Activated naive CD8-positive, alpha-beta T cell treated with anti-CD3 and anti-CD28 coated beads, Interleukin-2, amount 10 ng/mL, durations not matched to agents 7 days and 5 days (primary cell): Measurements from ENCODE around the gene CTXN1. TPM values are rescaled to one million over a fixed set of nuclear protein-coding genes. Genes with fewer than 3 reads are reported as not detected.
"Not testable (repeated sequence)": the region's sequence is repeated elsewhere in the genome, so short reads cannot be mapped to it uniquely, and the experiment has no call there.

Source experiments
- ATAC-seq: fragments of 150-1000 bp; cut with Tn5 transposase; one replicate; pipeline ENCODE4 v1.10.0; 2021; ENCODE audit warnings: low read depth, moderate library complexity
- POLR2A ChIA-PET: fragments of 350-600 bp; sonication (Branson Sonifier 250); formaldehyde crosslinking; loops from one replicate; lab custom pipeline; 2021; ENCODE audit warnings: antibody characterized with exemption; lab: Charles Lee
- DNase-seq: peaks from one replicate; pipeline ENCODE4 v3.0.0; 2021
- H3K27ac Mint-ChIP-seq: one replicate; pipeline ENCODE4 v1.8.0; 2022; ENCODE audit warnings: mild to moderate bottlenecking, mixed read lengths
- H3K27me3 Mint-ChIP-seq: one replicate; pipeline ENCODE4 v1.8.0; 2022; ENCODE audit warnings: mild to moderate bottlenecking, moderate library complexity, mixed read lengths
- H3K36me3 Mint-ChIP-seq: one replicate; pipeline ENCODE4 v1.8.0; 2021; ENCODE audit warnings: mild to moderate bottlenecking, mixed read lengths
- H3K4me1 Mint-ChIP-seq: one replicate; pipeline ENCODE4 v1.8.0; 2021; ENCODE audit warnings: mixed read lengths
- H3K4me3 Mint-ChIP-seq: one replicate; pipeline ENCODE4 v1.8.0; 2022; ENCODE audit warnings: mild to moderate bottlenecking, moderate library complexity, mixed read lengths
- H3K9me3 Mint-ChIP-seq: one replicate; pipeline ENCODE4 v1.8.0; 2021; ENCODE audit warnings: mixed read lengths
- total RNA-seq, 2 experiments: library from RNA; stranded (reverse); gene quantifications; one replicate each; pipeline ENCODE4 v1.2.3, GENCODE V29; 2021

The CTXN1 gene
- total RNA-seq, 2 experiments from 2014 or later: not detected

GRCh38 chr19:7962644-7963268 lies 36.8 kb upstream of the CTXN1 start:
- no peak overlapping the region for H3K4me3 Mint-ChIP-seq
- peaks cover 9% of the 10 kb centered on the region for H3K4me1 Mint-ChIP-seq
- no peak for ATAC-seq
- H3K9me3 Mint-ChIP-seq: no peaks in the 10 kb centered on the region
- H3K27me3 Mint-ChIP-seq: no peaks in the 10 kb centered on the region
- DNase-seq: no peak
- H3K36me3 Mint-ChIP-seq: peaks cover 9% of the 10 kb centered on the region
- POLR2A ChIA-PET: no interaction called here
- no peak overlapping the region for H3K27ac Mint-ChIP-seq

DNA sequence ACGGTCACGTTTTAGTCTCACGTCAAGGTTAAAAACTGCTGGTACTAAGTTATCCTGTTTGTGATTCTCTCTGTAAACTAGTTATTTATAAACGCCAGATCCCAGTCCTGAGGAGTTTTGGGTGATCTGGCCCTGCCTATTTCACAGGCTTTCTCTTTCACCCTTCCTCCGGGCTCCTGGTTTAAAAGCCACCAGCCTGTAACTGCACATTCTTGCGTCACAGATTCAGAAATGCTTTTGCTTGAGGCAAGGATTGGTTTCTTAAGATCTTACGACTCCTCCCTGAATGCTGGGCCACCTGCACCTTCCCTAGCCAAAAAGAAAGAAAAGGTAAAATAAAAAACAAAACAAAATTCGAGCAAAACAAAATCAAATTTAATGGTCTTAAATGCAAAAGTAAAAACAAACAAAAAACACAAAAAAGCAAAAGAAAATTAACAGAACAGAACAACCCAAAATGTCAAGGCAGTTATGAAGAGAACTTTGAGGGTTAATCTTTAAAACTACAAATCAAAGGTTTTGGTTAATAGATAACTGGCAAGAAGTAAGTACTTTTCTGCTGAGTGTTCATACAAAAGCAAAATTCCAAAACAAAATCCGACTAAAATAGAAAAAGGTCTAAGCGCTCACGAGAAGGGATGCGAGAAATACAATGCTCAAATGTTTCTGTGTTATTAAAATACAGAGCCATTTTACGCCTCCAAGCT lies 36.1 kb upstream of the CTXN1 start:
- Mint-ChIP-seq H3K9me3 (no peaks in the 10 kb centered on the region), H3K4me1 (peaks cover 7% of the 10 kb centered on the region), H3K27ac (no peak overlapping the region), H3K27me3 (no peaks in the 10 kb centered on the region), H3K36me3 (peaks cover 5% of the 10 kb centered on the region), H3K4me3 (no peak overlapping the region)
- ATAC-seq (no peak), DNase-seq (no peak)
- POLR2A ChIA-PET: no interaction called here

DNA sequence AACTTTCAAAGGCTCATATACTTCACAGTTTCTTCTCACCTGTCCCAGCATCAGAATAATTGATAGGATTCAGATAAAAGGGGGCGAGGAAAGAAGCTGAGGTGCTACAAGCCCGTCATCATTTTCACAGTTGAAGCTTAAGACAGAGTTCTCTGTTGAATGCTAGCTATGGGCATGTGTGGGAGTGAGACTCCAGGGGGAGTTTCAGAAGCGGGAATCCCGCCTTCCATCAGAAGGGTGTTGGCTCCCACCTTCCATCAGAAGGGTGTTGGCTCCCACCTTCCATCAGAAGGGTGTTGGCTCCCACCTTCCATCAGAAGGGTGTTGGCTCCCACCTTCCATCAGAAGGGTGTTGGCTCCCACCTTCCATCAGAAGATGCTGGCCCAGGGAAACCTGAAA lies 35.1 kb upstream of the CTXN1 start:
- H3K4me3 Mint-ChIP-seq, H3K9me3 Mint-ChIP-seq, ATAC-seq, H3K4me1 Mint-ChIP-seq, DNase-seq, H3K27ac Mint-ChIP-seq, H3K27me3 Mint-ChIP-seq, H3K36me3 Mint-ChIP-seq, POLR2A ChIA-PET: not testable (repeated sequence)

GRCh38 chr19:7959211-7959610 lies 33.3 kb upstream of the CTXN1 start:
- POLR2A ChIA-PET: no interaction called here
- no peaks in the 10 kb centered on the region for H3K9me3 Mint-ChIP-seq
- H3K4me3 Mint-ChIP-seq: no peak overlapping the region
- H3K4me1 Mint-ChIP-seq: no peaks in the 10 kb centered on the region
- H3K27ac Mint-ChIP-seq: no peak overlapping the region
- DNase-seq (no peak), ATAC-seq (no peak)
- no peaks in the 10 kb centered on the region for H3K27me3 Mint-ChIP-seq
- H3K36me3 Mint-ChIP-seq: peaks cover 2% of the 10 kb centered on the region

DNA sequence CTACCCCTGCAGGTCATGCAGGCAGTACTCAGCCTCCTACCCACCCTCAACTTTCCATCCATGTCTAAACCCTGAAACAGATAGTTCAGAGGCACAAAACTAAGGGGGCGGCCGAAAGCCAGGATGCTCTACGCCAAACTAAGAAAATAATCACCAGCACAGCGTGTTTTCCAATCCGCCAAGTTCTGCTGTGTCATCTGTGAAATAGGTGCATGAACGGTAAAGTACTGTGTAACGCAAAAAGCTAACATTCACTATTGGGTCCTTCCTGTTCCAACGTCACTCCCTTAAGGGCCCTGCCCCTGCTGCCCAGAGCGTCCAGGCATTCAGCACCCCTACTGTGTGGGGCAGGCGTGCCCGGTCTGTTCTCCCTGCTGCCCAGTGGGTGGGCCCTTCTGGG lies 29.8 kb upstream of the CTXN1 start:
- POLR2A ChIA-PET: no interaction called here
- H3K4me1 Mint-ChIP-seq: no peaks in the 10 kb centered on the region
- no peak overlapping the region for H3K27ac Mint-ChIP-seq
- no peaks in the 10 kb centered on the region for H3K9me3 Mint-ChIP-seq
- no peak overlapping the region for H3K4me3 Mint-ChIP-seq
- no peak for DNase-seq
- no peak for ATAC-seq
- H3K36me3 Mint-ChIP-seq: no peaks in the 10 kb centered on the region
- H3K27me3 Mint-ChIP-seq: no peaks in the 10 kb centered on the region

DNA sequence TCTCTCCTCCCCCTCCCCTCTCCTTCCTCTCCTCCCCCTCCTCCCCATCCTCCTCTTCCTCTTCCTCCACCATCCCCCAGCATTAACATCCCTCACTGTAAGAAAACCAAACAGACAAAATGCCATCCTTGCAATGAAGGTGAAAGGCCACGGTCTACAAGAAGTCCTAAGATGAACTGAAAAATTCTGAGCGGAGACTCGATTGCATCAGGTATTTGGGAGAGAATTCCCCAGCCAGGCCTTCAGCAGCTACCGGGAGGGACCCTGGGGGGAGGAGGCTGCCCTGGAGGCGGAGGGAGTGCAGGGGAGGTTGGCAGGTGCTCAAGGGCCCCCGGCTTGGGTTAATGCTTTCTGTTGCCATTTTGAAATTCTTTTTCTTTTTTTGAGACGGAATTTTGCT lies 27.6 kb upstream of the CTXN1 start:
- H3K9me3 Mint-ChIP-seq: no peaks in the 10 kb centered on the region
- no peak for ATAC-seq
- no peaks in the 10 kb centered on the region for H3K4me1 Mint-ChIP-seq
- H3K27me3 Mint-ChIP-seq: no peaks in the 10 kb centered on the region
- no peak overlapping the region for H3K4me3 Mint-ChIP-seq
- DNase-seq: no peak
- no peaks in the 10 kb centered on the region for H3K36me3 Mint-ChIP-seq
- H3K27ac Mint-ChIP-seq: no peak overlapping the region
- POLR2A ChIA-PET: no interaction called here

- no peak for ATAC-seq
- no peaks in the 10 kb centered on the region for H3K9me3 Mint-ChIP-seq
These were observed 27.1 kb upstream of the CTXN1 start for GRCh38 chr19:7953060-7953459.

DNA sequence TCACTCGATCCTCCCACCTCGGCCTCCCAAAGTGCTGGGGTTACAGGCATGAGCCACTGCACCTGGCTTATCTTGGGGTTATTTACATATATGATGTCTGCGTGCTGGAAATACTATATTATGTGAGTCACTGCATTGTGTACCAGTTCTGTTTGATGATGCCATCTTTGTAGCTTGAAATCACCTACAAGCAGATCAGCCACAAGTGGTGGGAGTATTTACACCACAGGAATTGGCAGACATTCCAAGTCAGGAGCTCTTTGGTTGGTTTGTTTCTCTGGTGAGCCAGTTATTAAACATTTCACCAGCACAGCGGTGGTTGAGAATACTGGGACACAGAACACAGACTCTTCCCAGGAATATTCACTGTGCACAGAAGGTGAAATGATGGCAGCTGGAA lies 22.0 kb upstream of the CTXN1 start:
- Mint-ChIP-seq H3K27ac (no peak overlapping the region), H3K9me3 (no peaks in the 10 kb centered on the region), H3K36me3 (no peaks in the 10 kb centered on the region), H3K4me3 (no peak overlapping the region), H3K4me1 (peaks cover 10% of the 10 kb centered on the region), H3K27me3 (no peaks in the 10 kb centered on the region)
- no peak for ATAC-seq
- DNase-seq: no peak
- POLR2A ChIA-PET: interaction anchor here (0.5 to 0.7 kb wide), 2 partner anchors 57 to 267 kb away, joined by 3 to 4 read pairs; partner anchors contain the start of gene TRAPPC5

More at GRCh38 chr19:7953060-7953459, 27.1 kb upstream of the CTXN1 start:
- Mint-ChIP-seq H3K4me1 (no peaks in the 10 kb centered on the region), H3K27ac (no peak overlapping the region), H3K27me3 (no peaks in the 10 kb centered on the region), H3K4me3 (no peak overlapping the region), H3K36me3 (no peaks in the 10 kb centered on the region)
- DNase-seq: no peak
- POLR2A ChIA-PET: no interaction called here

GRCh38 chr19:7944177-7944761 lies 18.3 kb upstream of the CTXN1 start:
- H3K27me3 Mint-ChIP-seq: no peaks in the 10 kb centered on the region
- peak overlapping the region; percentile 89 for H3K27ac Mint-ChIP-seq
- H3K4me1 Mint-ChIP-seq: peaks cover 17% of the 10 kb centered on the region
- DNase-seq: peak; percentile 83
- peak overlapping the region; percentile 87 for H3K4me3 Mint-ChIP-seq
- peak; percentile 37 for ATAC-seq
- POLR2A ChIA-PET: interaction anchor here (0.6 to 2.5 kb wide), 13 partner anchors 9 to 377 kb away, joined by 3 to 19 read pairs (median 5); partner anchors contain the start of genes CERS4, ELAVL1, MAP2K7 and NDUFA7
- H3K9me3 Mint-ChIP-seq: no peaks in the 10 kb centered on the region
- H3K36me3 Mint-ChIP-seq: peaks cover 6% of the 10 kb centered on the region

DNA sequence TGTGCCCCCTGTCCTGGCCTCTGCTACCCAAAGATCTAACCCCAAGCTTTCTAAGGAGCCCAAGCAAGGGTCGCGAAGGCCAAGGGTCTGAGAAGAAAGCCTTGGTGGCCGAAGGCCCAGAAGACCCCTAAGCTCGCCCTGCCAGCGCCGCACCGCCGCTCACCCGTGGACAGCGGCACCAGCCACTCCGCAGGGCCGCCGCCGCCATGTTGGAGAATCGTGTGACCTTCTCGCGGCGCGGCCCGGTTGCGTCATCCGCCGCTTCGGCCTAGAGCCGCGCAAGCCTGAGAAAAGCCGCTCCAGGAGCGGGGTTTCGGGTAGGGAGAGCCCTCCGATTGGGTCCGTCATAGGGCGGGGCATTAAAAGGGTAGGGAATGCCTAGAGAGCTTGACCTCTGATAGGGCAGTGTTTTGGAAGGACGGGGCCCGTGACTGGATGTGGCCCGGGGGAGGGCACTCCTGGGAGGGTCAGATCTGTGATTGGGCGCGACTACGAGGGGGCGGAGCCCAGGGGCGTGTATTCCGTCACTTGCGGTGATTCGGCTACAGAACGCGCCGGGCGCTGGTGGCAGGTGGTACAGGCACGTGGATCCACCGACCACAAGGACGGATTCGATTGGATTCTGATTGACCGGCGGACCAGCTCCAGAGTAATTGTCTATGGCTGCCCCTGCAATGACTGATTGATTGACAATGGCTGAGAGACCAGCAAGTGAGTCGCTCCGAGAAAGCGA lies 17.7 kb upstream of the CTXN1 start, which contains the start of gene TIMM44:
Gene TIMM44, minus strand, starts transcription at position 223 of the 733 bp plus-strand sequence. Its CDS starts 15 bp downstream, at position 208.
- Mint-ChIP-seq H3K4me1 (peaks cover 20% of the 10 kb centered on the region), H3K36me3 (peaks cover 9% of the 10 kb centered on the region), H3K27ac (peak within 1 kb of the TSS; percentile 89), H3K9me3 (no peaks in the 10 kb centered on the region), H3K27me3 (no peaks in the 10 kb centered on the region), H3K4me3 (peak within 1 kb of the TSS; percentile 87)
- ATAC-seq: peak; percentile 99
- POLR2A ChIA-PET: interaction anchor here (0.6 to 2.5 kb wide), 15 partner anchors 8 to 378 kb away, joined by 3 to 19 read pairs (median 5); partner anchors contain the start of genes CERS4, ELAVL1, MAP2K7 and NDUFA7
- DNase-seq: peak; percentile 97

- Mint-ChIP-seq H3K4me1 (peaks cover 20% of the 10 kb centered on the region), H3K27ac (peak overlapping the region; percentile 89)
These were observed 17.1 kb upstream of the CTXN1 start for GRCh38 chr19:7942981-7943443.

DNA sequence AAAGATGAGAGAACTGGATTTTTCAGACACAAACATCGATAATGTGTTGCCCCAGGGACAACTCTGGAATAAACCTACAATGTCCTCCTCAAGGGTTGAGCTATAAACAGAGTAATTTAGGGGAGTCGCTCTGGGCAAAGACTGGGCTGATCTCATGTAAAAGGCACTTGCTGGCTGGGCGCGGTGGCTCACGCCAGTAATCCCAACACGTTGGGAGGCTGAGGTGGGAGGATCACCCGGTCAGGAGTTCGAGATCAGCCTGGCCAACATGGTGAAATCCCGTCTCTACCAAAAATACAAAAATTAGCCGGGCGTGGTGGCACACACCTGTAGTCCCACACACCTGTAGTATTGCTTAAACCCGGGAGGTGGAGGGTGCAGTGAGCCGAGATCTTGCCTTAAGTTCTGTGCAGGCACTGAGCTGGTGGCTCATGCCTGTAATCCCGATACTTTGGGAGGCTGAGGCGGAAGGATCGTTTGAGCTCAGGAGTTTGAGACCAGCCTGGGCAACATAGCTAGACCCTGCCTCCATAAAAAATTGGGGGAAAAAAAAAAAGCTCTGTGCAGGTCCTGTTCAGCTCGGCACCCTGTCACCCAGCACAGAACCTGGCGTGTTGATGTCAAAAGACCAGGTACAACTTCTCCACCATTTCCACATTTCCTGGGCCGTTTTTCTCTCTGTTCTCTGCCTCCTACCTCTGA lies 16.1 kb upstream of the CTXN1 start:
- DNase-seq: no peak
- Mint-ChIP-seq H3K27me3 (no peaks in the 10 kb centered on the region), H3K36me3 (peaks cover 9% of the 10 kb centered on the region), H3K27ac (no peak overlapping the region), H3K4me3 (peak overlapping the region; percentile 87), H3K9me3 (no peaks in the 10 kb centered on the region), H3K4me1 (peaks cover 20% of the 10 kb centered on the region)
- ATAC-seq: no peak
- POLR2A ChIA-PET: interaction anchor here (0.6 to 0.8 kb wide), 2 partner anchors 13 to 100 kb away, joined by 3 to 6 read pairs; no protein-coding TSS in a partner anchor

More at GRCh38 chr19:7942981-7943443, 17.1 kb upstream of the CTXN1 start:
- no peaks in the 10 kb centered on the region for H3K27me3 Mint-ChIP-seq
- peak overlapping the region; percentile 87 for H3K4me3 Mint-ChIP-seq
- DNase-seq (no peak), ATAC-seq (peak; percentile 10)
- POLR2A ChIA-PET: interaction anchor here (0.7 to 2.5 kb wide), 11 partner anchors 14 to 267 kb away, joined by 3 to 19 read pairs (median 5); partner anchors contain the start of genes CERS4, ELAVL1, MAP2K7 and SNAPC2
- peaks cover 9% of the 10 kb centered on the region for H3K36me3 Mint-ChIP-seq
- no peaks in the 10 kb centered on the region for H3K9me3 Mint-ChIP-seq
